ENCODE results near the gene NXF3. TPM values are rescaled to one million over a fixed set of nuclear protein-coding genes. Genes with fewer than 3 reads are reported as not detected.

The NXF3 gene
- total and polyA plus RNA-seq, 2 donors (not counting 3 experiments of a cell fraction or from before 2014, with no cell fraction given): not detected

GRCh38 chrX:103073467-103073866 is 19.5 kb downstream of the NXF3 start:
- Histone ChIP-seq H3K27me3 (ENCODE audit: control insufficient read depth in 2 of 2, insufficient read depth in 2 of 2, low read length in 2 of 2) (no peaks in the 10 kb centered on the region), H2AFZ (ENCODE audit: low read depth, low read length) (no peak overlapping the region), H3K4me2 (ENCODE audit: insufficient read depth, low read length) (no peak overlapping the region), H4K20me1 (replicated peaks; ENCODE audit: control insufficient read depth, extremely low read depth, insufficient read depth, low read length) (no peaks in the 10 kb centered on the region), H3K4me1 (ENCODE audit: control insufficient read depth, extremely low read depth, insufficient read depth, low read length) (no peaks in the 10 kb centered on the region), H3K79me2 (ENCODE audit: control insufficient read depth, insufficient read depth, low read length) (no peaks in the 10 kb centered on the region), H3K36me3 (ENCODE audit: control insufficient read depth in 2 of 2, extremely low read depth in 1 of 2, insufficient read depth in 2 of 2, low read length in 2 of 2) (no peaks in the 10 kb centered on the region), H3K9ac (replicated peaks; ENCODE audit: extremely low read depth, insufficient read depth, low read length) (no peak overlapping the region), H3K27ac (ENCODE audit: insufficient read depth, low read depth, low read length) (no peak overlapping the region), H3K9me1 (replicated peaks; ENCODE audit: control insufficient read depth, extremely low read depth, insufficient read depth, low read length) (no peaks in the 10 kb centered on the region), H3K9me3 (replicated peaks; ENCODE audit: control insufficient read depth, insufficient read depth, low read length) (no peaks in the 10 kb centered on the region), H3K4me3 (replicated peaks in 1 of 3; ENCODE audit: insufficient read depth in 1 of 3, low read depth in 1 of 3, low read length in 3 of 3) (no peak overlapping the region)
- TF ChIP-seq POLR2AphosphoS5 (IDR thresholded peaks at IDR 0.05; ENCODE audit: insufficient read depth, low read depth, low read length) (no peak), MYC (IDR thresholded peaks at IDR 0.05; ENCODE audit: low read depth, low read length) (no peak), CTCF (IDR thresholded peaks at IDR 0.05; ENCODE audit: extremely low read depth in 1 of 2, insufficient read depth in 1 of 2, low read depth in 1 of 2, low read length in 2 of 2) (no peak), MAX (IDR thresholded peaks at IDR 0.05; ENCODE audit: insufficient read depth, insufficient read length) (no peak), GATA2 (IDR thresholded peaks at IDR 0.05; ENCODE audit: insufficient read depth, insufficient read length, low read depth, low read length) (no peak), JUN (IDR thresholded peaks at IDR 0.05; ENCODE audit: borderline replicate concordance, insufficient read depth, insufficient read length, low read depth) (no peak)
- DNase-seq (ENCODE audit: low read depth, low spot score): no peak
- ChIA-PET CTCF (no interaction called here), POLR2A (no interaction called here)
- peak; percentile 50 for FAIRE-seq
- dilution Hi-C loops (cut with MboI; ENCODE audit: extremely low pct_ligation_motif_present, low sequenced_read_pairs) (no loop called here), intact Hi-C loops (cut with micrococcal nuclease) (no loop called here)
- no TSS peak for BruUV-seq (replicated peaks)

GRCh38 chrX:103066606-103067005 is 26.3 kb downstream of the NXF3 start:
- Histone ChIP-seq H3K4me1 (ENCODE audit: control insufficient read depth, extremely low read depth, insufficient read depth, low read length) (no peaks in the 10 kb centered on the region), H3K9me3 (replicated peaks; ENCODE audit: control insufficient read depth, insufficient read depth, low read length) (no peaks in the 10 kb centered on the region), H3K4me2 (ENCODE audit: insufficient read depth, low read length) (no peak overlapping the region), H2AFZ (ENCODE audit: low read depth, low read length) (no peak overlapping the region), H3K27me3 (ENCODE audit: control insufficient read depth in 2 of 2, insufficient read depth in 2 of 2, low read length in 2 of 2) (no peaks in the 10 kb centered on the region), H3K27ac (ENCODE audit: insufficient read depth, low read depth, low read length) (no peak overlapping the region), H4K20me1 (replicated peaks; ENCODE audit: control insufficient read depth, extremely low read depth, insufficient read depth, low read length) (no peaks in the 10 kb centered on the region), H3K4me3 (replicated peaks in 1 of 3; ENCODE audit: insufficient read depth in 1 of 3, low read depth in 1 of 3, low read length in 3 of 3) (no peak overlapping the region), H3K9ac (replicated peaks; ENCODE audit: extremely low read depth, insufficient read depth, low read length) (no peak overlapping the region), H3K36me3 (ENCODE audit: control insufficient read depth in 2 of 2, extremely low read depth in 1 of 2, insufficient read depth in 2 of 2, low read length in 2 of 2) (no peaks in the 10 kb centered on the region), H3K79me2 (ENCODE audit: control insufficient read depth, insufficient read depth, low read length) (no peaks in the 10 kb centered on the region), H3K9me1 (replicated peaks; ENCODE audit: control insufficient read depth, extremely low read depth, insufficient read depth, low read length) (no peaks in the 10 kb centered on the region)
- FAIRE-seq: no peak
- intact Hi-C loops (cut with micrococcal nuclease): no loop called here
- no peak for DNase-seq (ENCODE audit: low read depth, low spot score)
- dilution Hi-C loops (cut with MboI; ENCODE audit: extremely low pct_ligation_motif_present, low sequenced_read_pairs): no loop called here
- no peak for TF ChIP-seq MYC (IDR thresholded peaks at IDR 0.05; ENCODE audit: low read depth, low read length)
- TF ChIP-seq FOS (IDR thresholded peaks at IDR 0.05; ENCODE audit: borderline replicate concordance, insufficient read depth, low read length): no peak
- TF ChIP-seq EZH2 (IDR thresholded peaks at IDR 0.05; ENCODE audit: borderline replicate concordance, low read depth, low read length, severe bottlenecking): no peak
- TF ChIP-seq POLR2A (IDR thresholded peaks at IDR 0.05; ENCODE audit: low read depth, low read length): no peak
- no peak for TF ChIP-seq GATA2 (IDR thresholded peaks at IDR 0.05; ENCODE audit: insufficient read depth, insufficient read length, low read depth, low read length)
- TF ChIP-seq JUN (IDR thresholded peaks at IDR 0.05; ENCODE audit: borderline replicate concordance, insufficient read depth, insufficient read length, low read depth): no peak
- no peak for TF ChIP-seq POLR2AphosphoS5 (IDR thresholded peaks at IDR 0.05; ENCODE audit: insufficient read depth, low read depth, low read length)
- TF ChIP-seq CTCF (IDR thresholded peaks at IDR 0.05; ENCODE audit: extremely low read depth in 1 of 2, insufficient read depth in 1 of 2, low read depth in 1 of 2, low read length in 2 of 2): no peak
- no peak for TF ChIP-seq MAX (IDR thresholded peaks at IDR 0.05; ENCODE audit: insufficient read depth, insufficient read length)
- ChIA-PET CTCF (no interaction called here), POLR2A (no interaction called here)
- BruUV-seq (replicated peaks): no TSS peak

All from endothelial cell of umbilical vein (primary cell).